GM18909 (cell line): ENCODE data around the gene TCF3.
"Not testable (repeated sequence)": the region's sequence is repeated elsewhere in the genome, so short reads cannot be mapped to it uniquely, and the experiment has no call there.

ENCODE experiments used
- ATAC-seq: cut with Tn5 transposase; IDR thresholded peaks from one replicate; pipeline ENCODE4 v1.9.1; 2021; ENCODE audit warnings: mild to moderate bottlenecking; ENCODE audit not compliant: unreplicated experiment, poor library complexity

TCF3 gene

GRCh38 chr19:1652471-1653299, at the start of gene TCF3:
TSS of gene TCF3 (minus strand) at chr19:1652615. CDS start at chr19:1650248, 2,367 bp downstream.
- ATAC-seq, result peak; percentile 71

DNA sequence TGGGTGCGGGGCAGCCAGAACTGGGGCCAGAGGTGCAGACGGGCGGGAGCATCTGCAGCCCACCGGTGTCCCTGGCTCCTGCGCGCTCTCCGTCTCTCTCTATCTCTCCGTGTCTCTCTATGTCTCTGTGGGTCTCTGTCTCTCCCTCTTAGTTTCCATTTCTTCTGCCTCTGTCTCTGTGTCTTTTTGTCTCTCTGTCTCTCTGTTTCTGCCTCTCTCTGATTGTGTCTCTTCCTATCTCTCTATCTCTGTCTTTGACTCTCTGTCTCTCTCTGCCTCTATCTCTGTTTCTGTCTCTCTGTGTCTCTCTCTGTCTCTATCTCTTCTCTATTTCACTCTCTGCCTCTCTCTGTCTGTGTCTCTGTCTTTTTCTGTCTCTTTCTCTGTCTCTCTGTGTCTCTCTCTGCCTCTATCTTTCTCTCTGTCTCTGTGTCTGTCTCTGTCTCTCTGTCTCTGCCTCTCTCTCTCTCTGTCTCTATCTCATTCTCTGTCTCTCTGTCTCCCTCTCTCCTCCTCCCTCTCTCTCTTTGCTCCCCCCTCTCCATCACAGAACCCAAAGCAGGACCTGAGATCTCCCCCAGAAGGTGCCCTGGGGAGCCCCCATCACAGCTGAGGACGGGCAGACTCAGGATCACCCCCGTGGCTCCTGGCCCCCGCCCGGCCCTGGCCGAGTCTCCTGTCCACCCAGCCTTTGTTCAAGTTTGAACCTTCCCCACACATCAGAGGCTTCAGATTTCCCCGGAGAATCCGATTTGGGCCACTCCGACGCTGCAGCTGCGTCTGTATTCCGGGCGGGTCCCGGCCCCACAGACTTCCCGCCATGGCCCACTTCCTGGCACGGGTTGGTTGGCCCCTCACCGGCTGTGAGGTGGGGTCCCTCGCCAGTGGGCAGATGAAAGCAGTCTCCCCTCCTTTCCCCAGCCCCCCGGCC, 48.6 kb upstream of the TCF3 start:
- ATAC-seq, result no peak

GRCh38 chr19:1699998-1700732, 47.8 kb upstream of the TCF3 start:
- no peak for ATAC-seq

DNA sequence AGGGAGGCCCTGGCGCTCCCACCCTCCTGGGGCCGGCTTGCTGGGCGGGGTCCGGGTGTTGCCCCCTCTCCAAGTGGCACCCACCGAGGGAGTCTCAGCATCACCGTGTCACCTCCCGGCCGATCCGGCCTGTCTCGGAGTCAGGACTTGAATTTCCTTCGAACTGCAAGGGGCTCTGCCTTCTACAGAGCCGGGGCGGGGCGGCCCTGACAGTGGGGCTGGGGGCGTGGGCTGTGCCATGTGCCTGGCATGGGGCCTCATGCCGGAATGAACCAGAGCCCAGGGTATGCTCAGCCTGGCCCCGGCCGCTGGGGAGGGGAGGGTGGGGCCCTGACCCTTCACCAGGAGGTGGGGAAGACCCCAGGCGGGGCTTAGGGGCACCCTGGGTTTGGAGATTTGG, 47.0 kb upstream of the TCF3 start:
- ATAC-seq, result no peak

DNA sequence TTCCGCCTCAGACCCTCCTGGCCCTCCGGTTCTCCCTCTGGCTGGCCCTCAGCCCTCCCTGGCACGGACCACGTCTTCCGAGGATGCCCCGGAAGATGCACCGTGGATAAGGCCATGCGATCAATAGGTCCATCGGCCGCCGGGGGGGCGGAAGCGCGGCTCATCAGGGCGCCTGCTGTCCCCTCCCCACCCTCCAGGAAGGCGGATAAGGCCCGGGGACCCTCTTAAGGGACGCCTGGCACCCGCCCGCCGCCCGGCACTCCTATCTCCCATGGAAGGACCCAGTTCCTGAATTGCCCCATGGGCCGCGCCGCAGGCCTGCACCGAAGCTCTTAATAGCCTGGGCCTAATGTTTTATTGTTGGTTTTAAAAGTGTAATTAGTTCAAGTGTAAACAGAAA, 46.2 kb upstream of the TCF3 start:
- no peak for ATAC-seq

GRCh38 chr19:1695481-1695880, 43.1 kb upstream of the TCF3 start:
- not testable (repeated sequence) for ATAC-seq

GRCh38 chr19:1691589-1692290, 39.3 kb upstream of the TCF3 start:
- ATAC-seq, result no peak

- ATAC-seq, result no peak
These were observed 38.4 kb upstream of the TCF3 start for GRCh38 chr19:1690699-1691307.

DNA sequence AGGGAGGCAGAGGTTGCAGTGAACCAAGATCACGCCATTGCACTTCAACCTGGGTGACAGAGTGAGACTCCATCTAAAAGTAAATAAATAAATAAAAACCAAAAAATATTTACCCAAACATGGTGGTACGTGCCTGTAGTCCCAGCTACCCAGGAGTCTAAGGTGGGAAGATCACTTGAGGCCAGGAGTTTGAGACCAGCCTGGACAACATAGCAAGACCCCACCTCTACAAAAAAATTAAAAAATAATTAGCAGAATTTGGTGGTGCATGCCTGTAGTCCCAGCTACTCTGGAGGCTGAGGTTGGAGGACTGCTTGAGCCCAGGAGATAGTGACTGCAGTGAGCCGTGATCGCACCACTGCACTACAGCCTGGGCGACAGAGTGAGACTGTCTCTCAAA, 33.4 kb upstream of the TCF3 start:
- not testable (repeated sequence) for ATAC-seq

DNA sequence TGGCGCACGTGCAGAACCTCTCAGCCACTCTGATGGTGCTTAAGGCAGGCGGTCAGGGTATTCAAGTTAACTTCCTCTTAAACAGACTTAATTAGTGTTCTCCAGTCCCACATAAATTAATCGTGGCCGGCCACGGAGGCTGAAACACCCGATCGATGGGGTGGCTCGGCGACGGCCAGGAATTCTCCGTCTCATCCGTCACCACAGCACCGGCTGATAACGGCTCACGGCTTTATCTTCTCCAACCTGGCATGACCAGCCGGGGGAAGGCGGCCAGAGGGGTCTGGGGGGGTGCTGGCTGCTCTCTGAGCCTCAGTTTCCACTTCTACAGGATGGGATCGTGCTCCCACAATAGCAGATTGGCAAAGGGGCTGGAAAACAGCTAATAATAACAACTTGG, 32.6 kb upstream of the TCF3 start:
- ATAC-seq, result no peak

DNA sequence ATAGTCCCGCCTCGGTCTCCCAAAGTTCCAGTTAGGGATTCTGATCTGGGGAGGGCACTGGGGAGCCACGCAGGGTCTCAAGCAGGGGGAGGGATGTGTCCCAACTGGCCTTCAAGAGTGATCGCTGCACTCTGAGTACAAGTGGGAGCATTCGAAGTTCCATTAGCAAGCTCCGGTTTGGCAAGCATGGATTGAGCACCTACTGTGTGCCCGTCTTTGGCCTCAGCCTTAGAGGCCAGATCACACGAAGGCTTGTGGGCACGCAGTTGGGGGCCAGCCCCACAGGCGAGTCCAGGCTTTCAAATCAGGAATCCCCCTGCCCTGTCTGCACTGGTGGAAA, 32.1 kb upstream of the TCF3 start:
- ATAC-seq, result no peak

- no peak for ATAC-seq
These were observed 31.6 kb upstream of the TCF3 start for GRCh38 chr19:1683869-1684572.

GRCh38 chr19:1680976-1681375, 28.6 kb upstream of the TCF3 start:
- no peak for ATAC-seq

DNA sequence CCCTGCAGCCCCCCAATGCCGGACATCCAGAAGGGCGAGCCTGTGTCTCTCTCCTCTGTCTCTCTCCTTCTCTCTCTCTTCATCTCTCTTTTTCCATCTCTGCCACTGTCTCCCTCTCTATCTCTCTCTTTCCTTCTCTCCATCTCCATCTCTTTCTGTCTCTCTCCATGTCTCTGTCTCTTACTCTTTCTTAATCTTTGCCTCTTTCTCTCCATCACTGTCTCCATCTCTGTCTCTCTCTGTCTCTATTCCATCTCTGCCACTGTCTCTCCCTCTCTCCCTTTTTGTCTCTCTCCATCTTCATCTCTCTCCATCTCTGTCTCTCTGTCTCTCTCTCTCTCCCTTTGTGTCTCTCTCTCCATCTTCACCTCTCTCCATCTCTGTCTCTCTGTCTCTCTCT, 25.7 kb upstream of the TCF3 start:
- no peak for ATAC-seq

- ATAC-seq, result no peak
These were observed 24.2 kb upstream of the TCF3 start for GRCh38 chr19:1676351-1677266.

DNA sequence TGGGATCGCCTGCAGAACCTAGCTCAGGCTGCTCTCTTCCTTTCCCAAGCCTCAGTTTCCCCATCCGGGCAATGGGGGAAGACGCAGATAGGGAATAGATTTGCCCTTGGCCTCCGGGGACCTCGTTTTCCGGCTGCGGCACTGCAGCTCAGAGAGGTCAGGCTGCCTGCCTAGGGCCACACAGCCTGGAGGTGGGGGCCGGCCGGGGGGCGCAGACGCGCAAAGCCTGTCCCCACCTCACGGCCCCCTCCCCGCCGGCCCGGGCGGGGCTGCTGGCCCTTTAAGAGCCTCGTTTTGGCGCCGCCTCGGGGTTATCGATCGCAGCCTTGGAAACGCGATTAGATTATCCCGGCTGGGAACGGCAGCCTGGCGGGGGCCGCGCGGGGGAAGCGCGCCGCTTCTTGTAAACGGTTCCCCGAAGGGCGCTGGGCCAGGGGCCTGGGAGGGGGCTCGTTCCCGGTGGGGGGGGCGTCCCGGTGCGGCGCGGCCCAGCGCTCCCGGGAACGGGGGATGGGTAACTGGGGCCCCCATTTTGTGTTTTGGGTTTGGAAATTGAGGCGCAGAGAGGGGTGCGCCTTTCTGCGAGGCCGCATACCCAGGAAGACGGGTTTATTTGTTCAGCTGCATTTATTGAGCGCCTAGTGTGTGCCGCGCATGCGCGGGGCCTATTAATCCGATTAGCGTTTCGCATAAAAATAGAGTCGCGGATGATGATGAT, 23.4 kb upstream of the TCF3 start:
- ATAC-seq, result no peak

DNA sequence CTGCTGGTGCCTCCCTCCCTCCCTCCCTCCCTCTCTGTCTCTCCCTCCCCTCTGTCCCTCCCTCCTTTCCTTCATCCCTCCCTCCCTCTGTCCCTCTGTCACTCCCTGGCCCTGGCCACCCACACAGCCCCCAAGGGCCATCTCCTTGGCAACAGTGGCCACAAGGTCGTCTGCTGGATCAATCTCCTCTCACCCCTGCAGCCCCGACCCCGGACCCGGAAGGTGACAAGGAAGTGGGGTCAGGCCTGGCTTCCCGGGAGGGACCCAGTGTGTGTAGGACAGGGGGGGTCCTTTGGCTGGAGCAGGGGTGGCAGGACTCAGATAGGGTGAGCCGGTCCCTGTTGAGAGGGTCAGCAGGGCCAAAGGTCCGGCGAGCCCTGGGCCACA, 21.9 kb upstream of the TCF3 start:
- no peak for ATAC-seq
